ENCODE results near the gene NFKB1. TPM values are rescaled to one million over a fixed set of nuclear protein-coding genes. Genes with fewer than 3 reads are reported as not detected.

The NFKB1 gene
- total and polyA plus RNA-seq, 9 donors: 18.6 to 45.0 (median 36.6) TPM

DNA sequence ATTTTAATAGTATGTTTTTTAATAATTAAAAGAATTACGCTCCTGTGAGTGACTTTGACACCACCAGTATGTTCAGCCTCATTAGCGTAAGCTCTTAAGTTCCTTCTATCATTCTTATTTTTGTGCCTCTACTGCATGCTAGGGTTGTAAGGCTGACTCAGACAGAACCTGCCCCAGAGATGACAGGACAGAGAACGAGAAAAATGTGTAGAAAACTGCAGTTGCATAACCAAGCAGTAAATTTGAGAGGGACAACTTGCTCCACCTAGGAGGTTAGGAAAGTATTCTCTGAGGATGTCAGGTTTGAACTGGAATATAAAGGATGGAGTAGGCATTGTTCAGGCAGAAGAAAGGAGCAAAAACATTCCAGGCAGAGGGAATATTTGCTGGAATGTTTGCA, 98.7 kb downstream of the NFKB1 start:
- Histone ChIP-seq H3K36me3 (no peaks in the 10 kb centered on the region), H3K27me3 (no peaks in the 10 kb centered on the region), H3K9me3 (no peaks in the 10 kb centered on the region), H3K4me3 (no peak overlapping the region), H3K4me1 (ENCODE audit: insufficient read depth) (peaks cover 2% of the 10 kb centered on the region), H3K27ac (no peak overlapping the region)
- intact Hi-C loops (cut with DNase I): no loop called here
- WGBS, 3 donors: 79 to 90% (median 89%) methylated on average over 3 of the region's 3 CpGs
- no peak for DNase-seq
- TF ChIP-seq EP300 (IDR thresholded peaks at IDR 0.05): no peak
- TF ChIP-seq, protein P1, sequence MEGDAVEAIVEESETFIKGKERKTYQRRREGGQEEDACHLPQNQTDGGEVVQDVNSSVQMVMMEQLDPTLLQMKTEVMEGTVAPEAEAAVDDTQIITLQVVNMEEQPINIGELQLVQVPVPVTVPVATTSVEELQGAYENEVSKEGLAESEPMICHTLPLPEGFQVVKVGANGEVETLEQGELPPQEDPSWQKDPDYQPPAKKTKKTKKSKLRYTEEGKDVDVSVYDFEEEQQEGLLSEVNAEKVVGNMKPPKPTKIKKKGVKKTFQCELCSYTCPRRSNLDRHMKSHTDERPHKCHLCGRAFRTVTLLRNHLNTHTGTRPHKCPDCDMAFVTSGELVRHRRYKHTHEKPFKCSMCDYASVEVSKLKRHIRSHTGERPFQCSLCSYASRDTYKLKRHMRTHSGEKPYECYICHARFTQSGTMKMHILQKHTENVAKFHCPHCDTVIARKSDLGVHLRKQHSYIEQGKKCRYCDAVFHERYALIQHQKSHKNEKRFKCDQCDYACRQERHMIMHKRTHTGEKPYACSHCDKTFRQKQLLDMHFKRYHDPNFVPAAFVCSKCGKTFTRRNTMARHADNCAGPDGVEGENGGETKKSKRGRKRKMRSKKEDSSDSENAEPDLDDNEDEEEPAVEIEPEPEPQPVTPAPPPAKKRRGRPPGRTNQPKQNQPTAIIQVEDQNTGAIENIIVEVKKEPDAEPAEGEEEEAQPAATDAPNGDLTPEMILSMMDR (IDR thresholded peaks at IDR 0.05): no peak

DNA sequence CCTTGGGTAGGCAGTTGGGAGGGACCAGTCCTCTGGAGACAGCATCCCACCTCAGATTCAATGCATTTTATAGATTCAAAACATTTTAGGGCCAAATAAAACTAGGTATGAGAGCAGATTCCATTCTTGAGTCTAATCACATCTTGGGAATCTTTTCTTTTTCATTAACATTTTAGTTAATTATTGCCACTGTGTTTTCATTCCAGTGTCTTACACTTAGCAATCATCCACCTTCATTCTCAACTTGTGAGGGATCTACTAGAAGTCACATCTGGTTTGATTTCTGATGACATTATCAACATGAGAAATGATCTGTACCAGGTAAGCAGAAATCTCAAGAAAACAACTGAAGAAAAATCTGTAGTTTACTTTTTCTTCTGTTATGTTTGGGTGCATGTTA, 99.5 kb downstream of the NFKB1 start:
- intact Hi-C loops (cut with DNase I): no loop called here
- H3K36me3 ChIP-seq: no peaks in the 10 kb centered on the region

DNA sequence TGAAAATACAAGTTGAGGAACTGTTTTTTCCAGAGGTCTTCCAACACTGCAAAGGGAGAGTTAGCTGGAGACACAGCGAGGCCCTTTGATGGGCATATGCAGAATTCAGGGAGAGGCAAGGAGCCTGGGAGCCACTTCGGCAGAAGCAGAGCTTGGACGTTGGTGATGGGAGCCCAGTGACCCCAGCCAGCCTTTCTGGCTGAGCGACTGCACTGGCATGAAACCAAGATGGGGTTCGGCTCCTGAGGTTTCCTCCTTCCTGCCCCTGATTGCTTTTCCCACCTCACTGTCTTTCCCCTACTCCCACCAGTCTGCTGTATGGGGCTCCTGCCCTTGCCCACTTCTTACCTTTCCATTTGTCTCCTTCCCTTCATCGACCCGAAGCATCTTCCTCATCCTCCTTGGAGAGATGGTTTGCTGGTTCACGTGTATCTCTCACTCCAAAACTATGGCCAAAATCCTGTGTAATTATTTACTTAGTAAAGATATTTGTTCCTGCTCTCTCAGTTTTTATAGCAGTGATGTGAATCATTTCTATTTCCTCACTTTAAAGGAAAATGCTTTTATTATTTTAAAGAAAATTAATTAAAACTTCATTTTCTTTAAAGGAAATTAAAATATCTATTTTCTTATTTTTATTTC, 100.5 kb downstream of the NFKB1 start:
- Histone ChIP-seq H3K36me3 (no peaks in the 10 kb centered on the region), H3K4me1 (ENCODE audit: insufficient read depth) (peaks cover 2% of the 10 kb centered on the region), H3K9me3 (no peaks in the 10 kb centered on the region), H3K27ac (no peak overlapping the region), H3K4me3 (no peak overlapping the region), H3K27me3 (no peaks in the 10 kb centered on the region)
- intact Hi-C loops (cut with DNase I): no loop called here
- 86 to 90% (median 87%) methylated on average over 8 of the region's 8 CpGs for WGBS, 3 donors
- no peak for DNase-seq
- TF ChIP-seq, protein P1 (IDR thresholded peaks at IDR 0.05): no peak
- TF ChIP-seq EP300 (IDR thresholded peaks at IDR 0.05): no peak
- TF ChIP-seq POLR2A (IDR thresholded peaks at IDR 0.05): no peak

More for the DNA sequence above, 99.5 kb downstream of the NFKB1 start:
- Histone ChIP-seq H3K27ac (no peak overlapping the region), H3K9me3 (no peaks in the 10 kb centered on the region), H3K27me3 (no peaks in the 10 kb centered on the region), H3K4me1 (ENCODE audit: insufficient read depth) (peaks cover 2% of the 10 kb centered on the region), H3K4me3 (no peak overlapping the region)
- TF ChIP-seq EP300 (IDR thresholded peaks at IDR 0.05) (no peak), POLR2A (IDR thresholded peaks at IDR 0.05) (no peak)
- TF ChIP-seq, protein P1 (IDR thresholded peaks at IDR 0.05): no peak
- DNase-seq: no peak

DNA sequence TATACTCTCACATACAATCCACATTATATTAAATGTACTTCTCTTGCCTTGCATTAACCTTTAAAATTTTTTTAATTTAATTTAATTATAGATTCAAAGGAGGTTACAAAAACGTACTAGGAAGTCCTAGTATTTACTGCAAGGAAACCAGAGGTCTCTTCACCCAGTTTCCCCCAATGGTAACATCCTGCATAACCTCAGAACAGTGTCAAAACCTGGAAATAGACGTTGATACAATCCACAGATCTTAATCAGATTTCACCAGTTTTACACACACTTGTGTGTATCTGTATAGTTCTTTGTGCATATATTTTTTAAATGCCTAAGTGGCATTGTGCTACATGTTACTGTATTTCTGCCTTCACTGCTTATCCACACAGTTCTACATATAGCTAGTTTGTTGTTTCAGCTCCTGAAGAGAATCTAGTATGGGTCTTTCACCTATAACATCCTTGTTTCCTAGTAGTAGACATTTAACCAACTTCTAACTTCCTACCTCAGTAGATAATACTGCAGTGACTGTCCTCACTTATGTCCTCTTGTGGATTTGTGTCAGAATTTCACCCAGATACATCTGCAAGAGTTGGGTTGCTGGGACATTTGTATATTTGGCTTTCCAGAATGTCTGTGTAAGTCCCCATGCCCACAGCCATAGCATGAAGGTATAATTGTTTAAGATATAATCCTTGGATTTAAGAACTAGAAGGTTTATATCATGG, 103.2 kb downstream of the NFKB1 start:
- H3K4me3 ChIP-seq: no peak overlapping the region
- no peak for DNase-seq
- H3K27ac ChIP-seq: no peak overlapping the region
- WGBS, 3 donors: 75 to 82% (median 82%) methylated on average over 2 of the region's 2 CpGs
- intact Hi-C loops (cut with DNase I): no loop called here
- no peaks in the 10 kb centered on the region for H3K27me3 ChIP-seq
- H3K36me3 ChIP-seq: no peaks in the 10 kb centered on the region
- H3K4me1 ChIP-seq (ENCODE audit: insufficient read depth): no peaks in the 10 kb centered on the region
- no peaks in the 10 kb centered on the region for H3K9me3 ChIP-seq
- TF ChIP-seq POLR2A (IDR thresholded peaks at IDR 0.05): no peak
- no peak for TF ChIP-seq EP300 (IDR thresholded peaks at IDR 0.05)
- TF ChIP-seq, protein P1 (IDR thresholded peaks at IDR 0.05): no peak
